AG09319 (cell line): Measurements from ENCODE around the gene CBX2.
A peak's percentile ranks its signal among the peaks of the same experiment; 100 is the strongest.

Experiments
- DNase-seq: peaks from one replicate; pipeline ENCODE4 v3.0.0-alpha.2; 2010; ENCODE audit warnings: low read depth; ENCODE audit errors: extremely low read depth
- TF ChIP-seq, protein P1 (sequence below): IDR thresholded peaks from 2 replicates; pipeline ENCODE4 v1.5.1; 2011; ENCODE audit warnings: low read depth, mild to moderate bottlenecking, inconsistent platforms, low read length, moderate library complexity

CBX2 gene

DNA sequence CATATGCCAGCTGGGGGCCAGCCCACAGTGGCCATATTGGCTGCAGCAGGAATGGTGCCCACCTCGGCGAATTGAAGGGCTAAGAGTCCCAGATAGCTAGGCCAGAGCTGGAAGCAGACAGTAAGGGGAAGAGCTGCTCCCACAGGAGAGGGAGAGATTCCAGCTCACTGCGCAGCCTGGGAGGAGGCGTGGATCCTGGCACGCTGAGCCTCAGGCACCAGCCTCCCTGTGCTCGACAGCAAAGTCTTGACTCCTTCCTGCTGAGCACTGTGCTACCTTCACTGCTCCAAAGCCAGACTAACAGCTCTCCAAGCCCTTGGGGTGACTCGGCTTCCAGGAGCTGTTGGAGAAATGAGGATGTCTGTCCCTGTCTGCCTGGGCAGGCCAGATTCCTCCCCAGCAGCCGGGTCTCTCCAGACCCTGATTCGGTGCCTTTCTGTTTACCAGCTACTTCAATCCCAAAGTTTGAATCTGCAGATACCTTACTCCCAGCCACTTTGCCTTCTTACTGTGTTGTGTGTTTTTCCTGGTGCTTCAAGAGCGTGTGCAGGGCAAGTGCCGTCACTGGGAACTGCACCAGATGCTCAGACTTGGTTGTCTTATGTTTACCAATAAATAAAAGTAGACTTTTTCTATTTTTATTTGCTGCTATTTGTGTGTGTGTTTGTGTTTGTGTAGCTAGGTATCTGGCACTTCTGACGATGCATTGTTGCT, 9.1 kb downstream of the CBX2 start:
- DNase-seq: no peak
- TF ChIP-seq, protein P1, sequence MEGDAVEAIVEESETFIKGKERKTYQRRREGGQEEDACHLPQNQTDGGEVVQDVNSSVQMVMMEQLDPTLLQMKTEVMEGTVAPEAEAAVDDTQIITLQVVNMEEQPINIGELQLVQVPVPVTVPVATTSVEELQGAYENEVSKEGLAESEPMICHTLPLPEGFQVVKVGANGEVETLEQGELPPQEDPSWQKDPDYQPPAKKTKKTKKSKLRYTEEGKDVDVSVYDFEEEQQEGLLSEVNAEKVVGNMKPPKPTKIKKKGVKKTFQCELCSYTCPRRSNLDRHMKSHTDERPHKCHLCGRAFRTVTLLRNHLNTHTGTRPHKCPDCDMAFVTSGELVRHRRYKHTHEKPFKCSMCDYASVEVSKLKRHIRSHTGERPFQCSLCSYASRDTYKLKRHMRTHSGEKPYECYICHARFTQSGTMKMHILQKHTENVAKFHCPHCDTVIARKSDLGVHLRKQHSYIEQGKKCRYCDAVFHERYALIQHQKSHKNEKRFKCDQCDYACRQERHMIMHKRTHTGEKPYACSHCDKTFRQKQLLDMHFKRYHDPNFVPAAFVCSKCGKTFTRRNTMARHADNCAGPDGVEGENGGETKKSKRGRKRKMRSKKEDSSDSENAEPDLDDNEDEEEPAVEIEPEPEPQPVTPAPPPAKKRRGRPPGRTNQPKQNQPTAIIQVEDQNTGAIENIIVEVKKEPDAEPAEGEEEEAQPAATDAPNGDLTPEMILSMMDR: no peak

DNA sequence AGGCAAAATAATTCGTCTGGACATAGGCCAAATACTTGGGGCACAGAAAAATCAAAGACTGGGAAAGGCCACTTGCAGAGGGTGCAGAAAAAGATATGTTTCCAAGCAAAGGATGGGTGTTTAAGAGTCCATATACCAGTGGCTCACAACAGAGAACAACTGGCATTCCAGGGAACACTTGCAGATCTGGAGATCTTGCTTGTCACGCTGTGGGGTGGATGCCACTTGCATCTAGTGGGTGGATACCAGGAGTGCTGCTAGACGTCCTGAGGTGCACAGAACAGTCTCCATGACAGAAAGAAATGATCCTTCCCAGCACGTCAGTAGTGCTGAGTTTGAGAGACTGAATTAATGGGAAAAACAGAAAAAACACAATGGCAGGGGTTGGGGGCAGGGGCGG, 10.5 kb downstream of the CBX2 start:
- DNase-seq: no peak
- TF ChIP-seq, protein P1: no peak

DNA sequence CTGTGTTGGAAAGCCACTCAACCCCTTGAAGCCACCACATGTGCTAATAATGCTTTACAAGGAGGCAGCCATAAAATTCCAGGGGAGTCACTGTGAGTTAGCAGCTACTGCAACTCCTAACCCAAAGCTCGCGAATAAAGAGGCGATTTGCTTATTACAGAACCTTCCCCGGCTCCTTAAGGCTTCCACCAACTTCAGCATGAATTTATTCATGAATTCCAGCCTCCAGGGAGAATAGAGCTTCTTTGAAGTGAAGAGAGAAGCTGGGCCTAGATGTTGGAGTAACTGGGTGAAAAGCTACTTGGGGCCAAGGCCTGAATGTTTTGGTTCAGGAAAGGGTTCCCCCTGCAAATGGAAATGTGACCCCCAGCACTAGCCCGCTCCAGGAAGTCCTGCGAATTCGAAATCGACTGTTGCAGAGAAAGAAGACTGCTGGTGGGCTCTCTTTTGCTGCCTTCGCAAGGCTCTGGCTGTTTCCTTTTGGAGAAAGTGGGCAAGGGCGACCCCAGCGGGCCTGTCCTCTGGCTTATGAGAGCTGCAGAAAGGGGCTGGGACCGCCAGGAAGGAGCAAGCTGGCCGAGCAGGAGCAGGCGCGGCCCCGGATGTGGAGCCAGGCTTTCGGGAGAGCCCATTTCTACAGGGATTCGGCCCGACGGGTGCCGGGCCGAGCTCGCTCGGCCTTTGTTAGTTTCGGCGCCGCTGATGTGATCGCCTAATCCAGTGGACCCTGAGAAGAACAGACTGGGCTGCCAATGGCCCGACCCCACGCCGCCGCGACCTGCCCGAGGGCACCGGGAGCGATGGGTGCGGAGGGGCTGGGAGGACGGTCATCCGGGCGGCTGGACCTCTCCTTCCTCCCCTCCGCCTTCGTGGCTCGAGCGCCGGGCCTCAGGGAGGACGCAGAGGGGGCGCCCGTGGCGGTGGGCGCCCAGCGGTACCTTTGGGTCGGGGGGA, 11.3 kb downstream of the CBX2 start:
- no peak for DNase-seq

DNA sequence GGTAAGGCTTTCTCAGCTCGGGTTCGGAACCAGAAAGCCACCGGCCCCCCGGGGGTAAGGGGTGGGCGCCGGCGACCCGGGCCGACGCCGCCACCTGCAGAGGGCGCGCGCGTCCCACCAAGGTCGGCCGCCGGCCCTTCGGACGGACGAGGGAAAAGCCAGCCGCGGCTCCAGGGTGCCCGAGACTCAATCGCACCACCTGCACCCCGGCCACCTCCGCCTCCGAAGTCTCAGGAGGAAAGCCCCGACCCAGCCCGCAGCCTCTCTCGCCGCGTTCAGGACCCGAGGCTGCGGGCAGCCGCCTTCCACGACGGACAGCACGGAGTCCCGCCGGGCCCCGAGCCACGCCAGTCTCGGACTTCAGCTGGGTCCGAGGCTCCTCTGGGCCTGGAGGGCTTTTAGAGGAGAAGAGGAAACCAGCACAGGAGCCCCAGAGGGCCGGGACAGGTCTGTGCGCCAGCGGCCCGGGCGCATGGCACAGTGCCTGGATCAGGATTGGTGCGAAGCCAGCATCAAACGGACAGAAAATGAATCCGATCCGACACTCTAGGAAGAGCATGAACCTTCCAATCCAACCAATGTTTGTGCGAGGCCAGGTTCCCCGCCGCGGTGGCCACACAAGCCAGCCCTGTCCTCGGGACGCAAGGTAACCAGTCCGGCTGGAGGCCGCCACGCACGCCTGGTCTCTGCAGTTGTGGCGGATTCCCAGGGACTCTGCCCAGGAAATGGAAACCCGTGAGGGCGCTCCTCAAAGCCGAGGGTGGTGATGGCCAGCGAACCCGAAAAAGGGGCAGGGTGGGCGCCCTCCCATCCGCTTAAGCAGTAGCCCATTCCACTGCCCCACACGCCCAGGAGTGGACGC, 12.2 kb downstream of the CBX2 start:
- TF ChIP-seq, protein P1: peak; percentile 49
- DNase-seq: no peak

More for the DNA sequence above, 11.3 kb downstream of the CBX2 start:
- TF ChIP-seq, protein P1: no peak

DNA sequence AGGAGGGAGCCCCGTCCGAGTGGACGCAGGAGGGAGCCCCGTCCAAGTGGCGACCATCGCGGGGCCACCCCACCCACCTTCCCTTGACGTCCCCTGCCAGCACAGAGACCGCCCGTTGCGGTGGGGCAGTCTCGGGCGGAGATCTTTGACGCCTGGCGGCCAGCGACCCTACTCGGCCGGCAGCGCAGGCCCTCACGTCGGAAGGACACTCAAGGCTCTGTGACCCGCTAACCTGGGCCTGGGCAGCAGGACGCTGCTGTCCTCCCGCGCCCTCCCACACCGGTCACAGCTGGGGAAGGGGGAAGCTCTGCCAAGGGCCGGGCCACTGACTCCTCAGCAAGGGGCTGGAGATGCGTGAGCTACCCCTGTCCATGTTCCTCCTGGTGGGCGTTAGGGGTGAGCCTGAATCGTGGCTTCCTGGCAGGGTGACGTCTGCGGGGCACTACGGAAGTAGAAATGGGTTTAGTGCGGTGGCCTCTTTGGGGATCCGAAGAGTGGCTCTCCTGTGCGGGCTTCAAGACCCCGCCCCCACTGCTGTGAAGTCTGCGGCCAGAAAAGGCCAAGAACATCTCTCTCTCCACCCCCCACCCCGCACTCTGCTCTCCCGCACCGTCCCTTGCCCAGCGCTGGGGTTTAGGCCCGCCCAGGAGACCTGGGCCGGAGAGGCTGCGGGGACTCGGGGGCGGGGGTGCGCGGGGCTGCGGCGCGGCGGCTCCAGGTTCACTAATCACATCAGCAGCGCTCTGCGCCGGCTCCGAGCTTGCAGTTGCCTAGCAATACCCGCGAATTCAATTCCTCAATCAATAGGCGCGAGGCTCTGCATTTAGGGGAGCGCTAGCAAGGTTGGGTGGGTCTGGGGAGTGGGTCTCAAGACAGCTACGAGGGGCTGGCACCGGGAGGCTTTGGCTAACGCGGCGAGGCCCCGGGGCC, 13.1 kb downstream of the CBX2 start:
- TF ChIP-seq, protein P1: no peak
- DNase-seq: no peak

DNA sequence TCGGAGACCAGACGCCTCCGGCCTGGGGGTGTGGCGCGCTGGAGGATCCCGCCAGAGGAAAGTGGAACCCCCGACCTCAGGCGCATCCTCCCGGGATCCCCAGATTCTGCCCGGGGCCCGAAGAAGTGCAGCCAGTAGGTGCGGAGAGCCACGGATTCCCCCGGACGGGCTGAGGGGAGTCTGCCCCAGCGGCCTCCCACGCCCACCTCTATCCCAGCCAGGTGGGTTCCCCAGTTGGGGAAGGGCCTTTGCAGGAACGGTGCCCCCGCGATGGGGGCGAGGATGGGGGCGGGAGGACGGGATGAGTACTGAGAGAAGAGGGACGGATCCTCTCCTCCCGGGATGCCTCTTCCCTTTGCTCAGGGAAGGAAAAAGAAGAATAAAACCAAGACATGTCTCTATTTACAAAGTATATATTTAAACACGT, 13.8 kb downstream of the CBX2 start:
- no peak for DNase-seq
- TF ChIP-seq, protein P1: no peak
